ENCODE data around the gene BORCS5.
"Not testable (repeated sequence)": the region's sequence is repeated elsewhere in the genome, so short reads cannot be mapped to it uniquely, and the experiment has no call there.

BORCS5 gene

DNA sequence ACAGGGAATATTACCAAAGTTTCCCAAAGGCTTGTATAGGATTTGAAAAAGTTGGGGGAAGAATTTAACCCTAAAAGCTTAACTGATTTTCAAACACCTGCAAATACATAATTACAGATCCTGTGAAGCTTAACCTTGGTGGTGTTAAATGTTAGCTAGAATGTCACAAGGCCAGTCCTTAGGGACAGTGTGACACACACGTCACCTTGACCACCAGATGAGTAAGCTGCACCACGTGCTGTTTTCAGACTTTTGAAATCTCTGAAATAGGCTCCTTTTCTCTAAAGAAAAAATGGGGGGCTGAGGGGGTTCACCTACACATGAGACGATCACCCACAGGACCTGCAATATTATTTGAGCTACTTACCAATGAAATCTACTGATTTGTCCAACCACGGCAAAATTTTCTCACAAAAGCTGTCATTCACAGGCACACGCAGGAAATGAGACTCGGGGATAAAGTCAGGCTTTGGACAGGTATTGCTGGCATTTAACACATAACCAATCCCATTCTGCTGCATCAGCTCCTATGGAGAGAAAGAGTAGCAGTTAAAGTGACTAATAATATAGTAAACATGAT is 129.9 kb downstream of the BORCS5 start:
- DNase-seq (ENCODE audit: low read depth in 2 of 2) = no peak

DNA sequence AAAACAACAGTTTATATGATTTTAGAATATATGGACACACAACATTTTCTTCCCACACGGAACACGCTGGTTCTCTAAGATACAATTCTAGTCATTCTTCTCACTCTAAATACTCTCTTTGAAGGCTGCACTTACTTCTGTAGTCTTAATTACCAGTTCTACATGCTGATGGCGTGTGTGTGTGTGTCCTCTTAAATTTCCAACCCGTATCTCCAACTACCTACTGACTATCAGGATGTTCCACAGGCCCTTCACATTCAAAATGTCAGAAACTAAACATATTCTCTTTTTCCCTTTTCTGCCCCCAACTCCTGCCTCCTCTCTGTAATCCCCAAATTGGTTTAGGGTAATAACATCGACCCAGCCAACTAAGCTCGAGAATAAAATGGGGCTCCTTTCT is 130.6 kb downstream of the BORCS5 start:
- DNase-seq (ENCODE audit: low read depth in 2 of 2) = no peak

DNA sequence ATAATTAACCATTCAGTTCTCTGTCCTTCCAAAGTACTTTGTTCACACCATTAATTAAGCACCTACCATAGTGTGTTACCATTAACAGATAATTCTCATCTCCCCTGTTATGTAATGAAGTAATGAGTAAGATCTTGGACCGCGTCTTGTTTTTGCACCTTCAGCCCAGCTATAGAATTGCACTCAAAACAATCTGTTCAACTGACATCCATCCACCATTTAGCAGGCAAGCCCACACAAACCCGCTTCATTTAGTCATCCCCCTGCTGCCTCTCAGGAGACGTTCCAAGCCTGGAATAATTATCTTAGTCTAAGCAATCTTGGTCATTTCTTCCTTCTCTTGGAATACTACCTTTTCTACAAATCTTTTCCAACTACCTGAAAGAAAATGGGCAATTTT is 131.4 kb downstream of the BORCS5 start:
- no peak for DNase-seq (ENCODE audit: low read depth in 2 of 2)

DNA sequence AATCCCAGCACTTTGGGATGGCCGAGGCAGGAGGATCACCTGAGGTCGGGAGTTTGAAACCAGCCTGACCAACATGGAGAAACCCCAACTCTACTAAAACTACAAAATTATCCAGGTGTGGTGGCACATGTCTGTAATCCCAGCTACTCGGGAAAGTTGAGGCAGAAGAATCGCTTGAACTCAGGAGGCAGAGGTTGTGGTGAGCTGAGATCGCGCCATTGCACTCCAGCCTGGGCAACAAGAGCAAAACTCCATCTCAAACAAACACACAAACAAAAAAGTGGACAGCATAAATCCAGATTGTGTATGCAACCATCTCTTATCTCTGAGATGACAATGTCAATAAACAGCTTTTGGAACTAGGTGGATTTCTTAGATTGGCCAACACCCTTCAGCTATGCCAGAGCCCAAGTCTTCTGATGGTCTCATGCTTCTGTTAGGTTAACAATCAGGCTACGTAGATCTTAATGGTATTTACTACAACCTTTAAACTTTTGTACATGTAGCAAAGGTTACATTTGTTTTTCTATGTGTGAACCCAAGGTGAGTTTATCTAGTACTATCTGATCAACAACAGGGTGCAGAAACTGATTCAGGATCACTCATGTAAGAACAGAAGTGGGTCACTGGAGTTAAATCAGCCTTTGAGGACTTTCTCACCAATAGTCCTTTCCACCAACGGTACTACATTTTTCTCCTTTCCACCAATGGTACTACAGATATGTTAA is 132.1 kb downstream of the BORCS5 start:
- no peak for DNase-seq (ENCODE audit: low read depth in 2 of 2)

DNA sequence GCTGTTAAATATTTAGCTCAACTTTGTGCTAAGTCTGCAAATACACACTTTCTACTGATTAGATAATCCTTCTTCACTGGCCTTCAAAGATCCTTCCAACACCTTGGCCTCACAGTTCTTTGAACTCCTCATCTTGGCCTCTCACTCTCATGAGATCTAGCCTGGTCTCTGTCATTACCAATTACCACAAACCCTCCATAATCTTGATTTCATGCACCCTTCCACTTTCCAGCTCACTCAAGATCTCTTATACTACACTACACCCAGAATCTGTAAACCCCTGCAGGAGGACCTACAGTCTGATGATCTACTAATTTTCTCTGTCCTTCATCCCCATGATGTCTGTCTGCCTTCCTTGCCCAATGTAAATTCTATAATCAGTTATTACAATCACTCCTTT is 134.7 kb downstream of the BORCS5 start:
- no peak for DNase-seq (ENCODE audit: low read depth in 2 of 2)

DNA sequence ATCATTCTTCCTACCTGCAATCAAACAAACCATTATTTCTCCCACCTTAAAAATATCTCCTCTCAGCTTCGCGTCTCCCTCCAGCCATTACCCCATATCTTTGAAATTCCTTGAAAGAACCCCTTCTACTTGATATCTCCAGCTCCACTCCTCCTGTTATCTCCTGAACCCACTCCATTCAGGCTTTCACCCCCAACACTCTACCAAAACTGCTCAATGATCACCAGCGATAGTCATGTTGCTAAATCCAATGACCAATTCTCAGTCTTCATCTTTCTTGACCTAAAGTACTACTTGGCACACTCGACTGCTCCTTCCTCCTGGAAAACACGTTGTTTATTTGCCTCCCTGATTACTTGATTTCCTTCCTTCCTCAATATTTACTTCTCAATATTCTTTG is 135.7 kb downstream of the BORCS5 start:
- DNase-seq (ENCODE audit: low read depth in 2 of 2) = no peak

DNA sequence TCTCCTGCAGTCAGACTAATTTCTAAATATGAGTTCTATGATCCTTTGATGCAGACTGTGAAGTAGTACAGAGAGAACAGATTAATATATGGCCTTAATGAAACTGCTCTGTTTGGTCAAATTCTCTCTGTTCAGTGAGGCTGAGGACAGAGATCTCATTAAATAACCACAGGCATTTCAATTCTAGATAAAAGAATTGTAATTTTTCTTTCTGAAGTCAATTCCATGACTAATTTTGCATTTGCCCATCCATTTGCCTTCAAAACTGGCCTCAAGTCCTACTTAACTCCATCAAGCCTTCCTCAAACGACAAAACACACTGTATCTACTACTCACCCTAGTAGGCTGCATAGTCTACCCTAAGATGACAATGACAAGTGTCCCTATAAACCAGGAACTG is 138.7 kb downstream of the BORCS5 start:
- no peak for DNase-seq (ENCODE audit: low read depth in 2 of 2)

DNA sequence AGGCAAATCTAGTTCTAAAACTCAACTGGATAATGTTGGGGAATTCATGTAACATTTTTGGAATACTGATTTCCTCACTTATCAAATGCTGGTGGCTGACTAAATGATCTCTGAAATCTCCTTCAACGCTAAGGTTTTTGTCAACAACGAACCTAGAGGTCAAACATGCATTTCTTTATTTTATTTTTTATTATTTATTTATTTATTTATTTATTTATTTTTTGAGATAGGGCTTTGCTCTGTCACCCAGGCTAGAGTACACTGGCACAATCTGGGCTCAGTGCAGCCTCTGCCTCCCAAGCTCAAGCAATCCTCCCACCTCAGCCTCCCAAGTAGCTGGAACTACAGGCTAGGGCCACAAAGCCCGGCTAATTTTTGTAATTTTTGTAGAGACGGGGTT is 141.3 kb downstream of the BORCS5 start:
- no peak for DNase-seq (ENCODE audit: low read depth in 2 of 2)

DNA sequence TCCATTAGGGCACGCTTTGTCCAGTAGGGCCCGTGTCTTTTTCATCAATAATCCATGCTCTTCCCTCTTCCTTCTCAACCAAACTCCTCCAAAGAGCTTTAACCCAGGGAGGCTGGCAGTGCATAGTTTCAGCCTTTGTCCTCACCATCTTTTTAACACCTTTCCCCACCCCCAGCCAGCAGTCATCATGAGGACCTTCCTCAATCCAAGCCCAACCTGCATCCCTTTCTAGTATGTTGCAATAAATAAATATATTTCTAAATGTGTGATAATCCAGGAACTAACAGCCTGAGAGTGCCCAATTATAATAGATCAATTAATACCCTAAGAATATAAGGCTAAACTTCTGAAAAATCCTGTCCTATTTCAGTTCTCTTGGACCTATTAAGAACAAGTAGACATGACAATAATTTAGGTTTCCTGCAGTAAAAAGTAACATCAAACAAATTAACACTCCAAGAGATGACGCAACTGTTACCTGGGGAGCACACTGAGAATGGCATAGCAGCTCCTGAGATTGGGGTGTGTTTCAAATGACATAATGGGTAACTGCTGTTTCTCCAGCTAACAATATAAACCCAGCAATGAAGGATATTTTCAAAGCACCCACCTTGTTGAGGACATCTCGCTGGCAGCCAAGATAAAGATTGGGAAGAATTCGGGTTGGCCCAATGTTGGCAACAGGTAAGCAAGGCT is 143.2 kb downstream of the BORCS5 start:
- no peak for DNase-seq (ENCODE audit: low read depth in 2 of 2)

DNA sequence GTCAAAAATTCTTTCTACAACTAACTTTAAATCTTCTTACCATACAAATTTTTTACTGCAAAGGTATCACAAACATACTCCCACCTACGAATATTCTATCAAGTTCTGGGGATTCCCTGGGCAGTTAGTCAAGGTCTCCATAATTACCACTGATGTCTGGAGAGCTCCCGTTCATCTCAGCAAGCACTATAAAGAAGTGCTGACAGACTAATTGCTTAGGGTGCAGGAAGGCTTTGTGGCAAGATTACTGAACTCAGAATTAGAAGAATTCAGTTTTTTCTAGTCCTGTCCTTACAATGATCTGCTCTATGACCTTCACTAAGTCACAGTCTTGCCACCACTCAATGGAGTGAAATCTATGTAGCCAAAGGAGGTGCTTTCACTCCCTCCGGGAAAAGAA is 144.2 kb downstream of the BORCS5 start:
- no peak for DNase-seq (ENCODE audit: low read depth in 2 of 2)

DNA sequence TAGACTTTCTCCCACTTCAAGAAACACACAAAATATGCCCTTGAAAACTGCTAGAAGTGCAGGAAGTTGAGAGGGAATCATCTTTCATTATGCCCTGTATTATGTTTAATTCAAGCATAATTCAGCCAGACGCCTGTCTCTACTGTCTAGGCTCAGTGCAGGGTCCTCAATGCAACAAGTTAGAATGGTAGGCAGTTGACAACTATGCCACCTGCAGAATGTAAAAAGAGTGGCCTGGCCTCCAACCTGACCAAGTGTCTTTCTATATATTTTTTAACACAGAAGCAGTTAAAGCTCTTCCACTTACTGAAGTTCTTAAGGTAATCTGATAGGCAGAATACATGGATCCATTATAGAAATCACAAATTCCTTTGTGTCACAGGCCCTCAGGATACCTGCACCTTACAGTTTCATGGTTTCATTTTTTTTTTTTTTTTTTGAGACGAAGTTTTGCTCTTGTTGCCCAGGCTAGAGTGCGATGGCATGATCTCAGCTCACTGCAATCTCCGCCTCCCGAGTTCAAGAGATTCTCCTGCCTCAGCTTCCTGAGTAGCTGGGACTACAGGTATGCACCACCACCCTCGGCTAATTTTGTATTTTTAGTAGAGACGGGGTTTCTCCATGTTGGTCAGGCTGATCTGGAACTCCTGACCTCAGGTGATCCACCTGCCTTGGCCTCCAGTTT is 145.4 kb downstream of the BORCS5 start:
- DNase-seq (ENCODE audit: low read depth in 2 of 2) = not testable (repeated sequence)

DNA sequence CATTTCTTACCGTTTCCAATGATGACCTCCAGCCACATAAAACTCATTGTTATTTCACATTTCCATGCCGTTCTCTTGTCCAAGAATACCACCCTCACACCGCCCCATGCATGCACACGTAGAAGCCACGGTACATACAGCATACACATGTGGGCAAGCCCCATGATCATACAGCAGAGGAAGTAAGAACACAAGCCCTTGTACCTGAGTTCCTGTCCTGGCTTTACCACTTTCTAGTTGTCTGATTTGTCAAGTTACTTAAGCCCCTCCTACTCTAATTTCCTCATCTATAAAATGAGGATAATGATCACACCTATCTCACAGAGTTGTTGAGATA is 145.9 kb downstream of the BORCS5 start:
- DNase-seq (ENCODE audit: low read depth in 2 of 2) = no peak

DNA sequence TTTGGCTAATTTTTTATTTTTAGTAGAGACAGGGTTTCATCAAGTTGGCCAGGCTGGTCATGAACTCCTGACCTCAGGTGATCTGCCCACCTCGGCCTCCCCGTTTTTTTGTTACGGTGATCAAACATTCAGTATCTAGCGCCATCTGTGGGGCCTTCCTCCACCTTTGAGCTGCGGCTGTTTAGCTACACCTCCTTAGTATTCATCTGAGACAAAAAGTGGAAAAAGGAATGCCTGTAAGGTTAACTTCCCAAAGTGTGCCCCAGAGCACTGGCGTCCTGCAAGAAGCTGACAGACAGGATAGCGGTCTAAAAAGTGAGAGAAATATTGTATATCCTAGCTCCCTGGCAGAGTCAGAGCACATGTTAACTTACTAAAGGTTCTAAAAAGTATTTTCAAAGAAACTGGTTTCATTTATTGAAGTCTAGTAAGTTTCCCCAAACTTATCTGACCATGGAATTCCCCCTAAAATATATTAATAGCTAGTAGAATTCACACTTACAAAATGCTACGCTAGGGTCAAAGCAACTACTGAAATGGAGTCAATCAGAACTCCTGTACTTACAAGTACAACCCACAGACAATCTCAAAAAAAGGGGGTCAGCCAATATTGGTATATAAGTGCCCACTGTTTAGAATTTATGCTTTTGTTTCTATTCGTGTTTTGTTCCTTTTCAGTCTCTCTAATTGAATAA is 146.7 kb downstream of the BORCS5 start:
- no peak for DNase-seq (ENCODE audit: low read depth in 2 of 2)

DNA sequence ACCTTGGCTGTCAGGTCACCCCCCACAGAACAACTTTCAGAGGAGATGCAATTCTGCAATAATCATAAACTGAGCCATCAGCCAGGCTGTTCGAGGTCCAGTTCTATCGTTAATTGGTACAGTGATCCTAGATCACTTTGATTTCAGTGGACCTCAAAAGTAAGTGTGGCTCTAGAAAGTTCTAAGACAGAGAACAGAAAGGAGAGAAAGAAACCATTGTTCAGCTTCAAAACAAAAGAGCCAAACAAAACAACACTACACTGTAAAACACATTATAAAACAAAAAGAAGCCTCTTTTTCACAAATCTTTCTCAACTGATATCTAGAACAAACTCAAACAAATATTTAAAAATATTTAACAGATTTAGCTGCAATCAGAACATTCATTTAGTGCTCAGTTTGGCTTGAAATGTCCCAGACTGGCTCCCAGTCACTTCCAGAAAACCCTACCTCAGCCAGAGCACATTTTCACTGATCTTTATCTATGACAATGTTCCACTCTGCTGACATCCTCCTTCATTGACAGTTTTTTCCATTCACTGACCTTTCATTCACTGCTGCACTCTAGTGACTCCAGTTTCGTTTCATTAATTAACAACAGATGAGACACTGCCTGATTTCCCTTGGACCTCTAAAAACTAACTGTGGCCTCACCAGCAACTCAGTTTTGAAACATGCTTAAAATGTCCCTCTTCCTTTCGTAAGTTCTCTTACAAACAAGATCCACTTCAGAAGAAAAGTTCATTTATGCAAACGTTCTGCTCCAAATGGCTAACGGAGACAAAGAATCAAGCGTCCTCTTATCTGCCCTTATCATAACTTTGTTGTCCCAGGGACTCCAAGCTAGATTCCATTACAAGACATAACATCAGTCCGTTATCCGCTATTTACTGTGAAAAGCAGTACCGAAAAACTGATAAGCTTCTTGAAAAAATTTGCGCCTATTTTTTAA is 148.9 kb downstream of the BORCS5 start:
- DNase-seq (ENCODE audit: low read depth in 2 of 2) = no peak

DNA sequence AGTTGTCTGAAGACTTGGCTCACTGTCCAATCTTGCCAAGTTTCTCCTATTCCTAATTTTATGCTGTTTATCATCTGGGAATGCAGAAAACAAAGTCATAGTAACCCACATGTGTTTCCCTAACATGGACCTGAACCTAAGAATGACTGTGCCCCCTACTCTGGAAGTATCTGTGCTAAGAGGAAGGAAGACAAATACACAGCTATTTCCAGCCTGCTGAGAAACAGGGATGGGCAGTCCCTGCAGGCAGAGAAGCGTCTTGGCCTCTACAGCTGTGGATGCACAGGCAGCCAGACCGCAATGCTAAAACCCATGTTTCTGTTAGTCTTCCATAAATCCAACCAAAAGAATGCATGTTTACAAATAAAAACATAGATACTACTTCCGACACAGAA is 149.6 kb downstream of the BORCS5 start:
- no peak for DNase-seq (ENCODE audit: low read depth in 2 of 2)

DNA sequence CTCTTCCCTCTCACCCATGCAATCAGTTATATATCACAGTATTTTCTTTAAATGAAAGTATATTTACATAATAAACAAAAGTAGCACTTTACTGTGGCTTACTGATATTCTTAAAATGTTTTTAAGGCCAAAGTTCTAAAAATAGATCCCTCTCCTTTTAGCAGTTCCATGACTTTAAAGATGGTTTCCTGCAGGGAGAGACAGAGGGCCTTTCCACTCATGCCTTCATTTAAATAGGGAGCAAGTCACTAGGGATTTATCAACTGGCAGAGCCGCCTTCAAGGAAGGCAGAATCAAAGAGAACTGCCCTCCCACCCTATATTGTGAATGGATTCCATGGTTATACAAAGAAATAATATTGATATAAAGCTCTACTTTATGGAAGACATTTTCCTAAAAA is 150.2 kb downstream of the BORCS5 start:
- DNase-seq (ENCODE audit: low read depth in 2 of 2) = no peak

DNA sequence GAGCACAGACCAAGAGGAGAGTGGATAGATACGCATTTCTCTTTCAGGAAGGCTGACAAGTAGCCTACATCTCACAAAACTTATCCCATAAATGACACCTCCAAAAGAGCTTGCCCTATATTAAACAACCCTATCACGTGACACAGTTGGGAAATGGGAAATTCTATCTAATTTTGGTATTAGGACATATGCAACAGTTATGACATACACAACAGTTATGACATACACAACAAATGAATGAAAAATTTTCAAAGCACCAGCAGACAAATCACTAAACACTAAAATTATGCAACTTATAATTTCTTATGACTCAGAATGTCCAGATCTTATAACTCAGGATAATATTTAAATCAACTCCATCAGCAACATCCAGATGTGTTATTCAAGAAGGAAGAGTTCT is 151.7 kb downstream of the BORCS5 start:
- no peak for DNase-seq (ENCODE audit: low read depth in 2 of 2)

DNA sequence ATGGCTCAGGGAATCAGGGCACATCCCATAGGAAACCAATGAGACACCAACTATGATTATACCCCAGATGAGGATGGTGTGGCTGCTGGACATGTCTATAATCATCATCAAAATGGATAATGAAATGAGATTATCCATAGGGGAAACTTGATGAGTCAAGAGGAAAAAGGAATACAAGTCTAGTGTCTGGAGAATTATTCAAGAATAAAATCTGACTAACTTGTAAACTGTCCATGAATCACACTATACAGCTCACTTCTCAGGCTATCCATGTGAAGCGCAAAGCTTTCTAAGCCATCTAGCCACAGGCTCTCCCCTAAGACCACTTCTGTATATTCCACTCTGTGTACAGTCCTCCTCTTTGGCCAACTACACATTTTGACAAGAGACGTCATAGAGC is 153.3 kb downstream of the BORCS5 start:
- DNase-seq (ENCODE audit: low read depth in 2 of 2) = no peak

DNA sequence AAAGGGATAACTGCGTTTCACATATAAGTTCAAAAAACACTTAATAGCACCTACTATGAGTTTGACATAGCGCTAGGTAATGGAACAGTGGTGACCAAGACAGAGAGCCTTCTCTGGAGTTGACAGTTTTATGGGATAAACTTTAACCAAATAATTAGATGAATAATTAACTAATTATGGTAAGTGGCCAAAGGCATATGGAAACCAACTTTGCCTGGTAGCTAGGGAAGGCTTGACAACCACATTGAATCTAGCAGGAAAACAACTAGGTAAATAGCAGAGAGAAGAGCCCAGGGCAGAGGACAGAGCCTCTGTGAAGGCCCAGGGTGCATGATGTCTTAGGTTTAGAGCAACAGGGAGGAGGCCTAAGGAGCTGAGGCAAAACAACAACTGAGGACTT is 153.7 kb downstream of the BORCS5 start:
- DNase-seq (ENCODE audit: low read depth in 2 of 2) = no peak

DNA sequence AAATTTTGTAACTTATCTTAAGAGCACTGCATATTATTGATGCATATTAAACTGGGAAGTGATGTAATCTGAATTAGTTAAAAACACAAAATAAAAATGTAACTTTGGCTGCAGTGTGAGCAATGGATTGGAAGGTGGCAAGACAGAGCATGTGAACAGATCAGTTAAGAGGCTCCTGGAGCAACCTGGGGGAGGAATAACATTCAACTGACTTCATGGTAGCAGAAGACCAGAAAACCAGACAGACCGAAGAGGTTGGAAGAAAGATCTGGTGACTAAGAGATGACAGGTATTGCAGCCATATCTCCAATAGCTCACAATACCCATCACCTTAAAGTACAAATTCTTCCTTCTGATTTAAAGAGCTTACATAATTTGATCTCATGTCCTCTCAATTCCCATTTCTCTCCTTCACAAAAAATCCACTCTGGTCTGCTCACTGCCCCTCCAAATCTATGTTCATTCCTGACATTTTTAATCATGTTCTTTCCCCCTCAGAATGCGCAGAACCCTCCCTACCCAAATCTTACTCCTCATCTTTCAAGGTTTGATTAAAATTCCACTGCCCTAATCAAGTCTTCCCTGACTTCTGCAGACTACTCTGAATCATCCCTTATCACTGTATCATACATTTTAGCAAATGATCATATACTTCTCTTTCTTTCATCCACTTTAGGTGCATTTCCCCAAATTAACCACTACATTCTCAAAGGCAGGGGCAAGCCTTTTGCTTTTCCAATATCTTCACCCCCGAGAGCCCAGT is 154.3 kb downstream of the BORCS5 start:
- no peak for DNase-seq (ENCODE audit: low read depth in 2 of 2)

Data from stimulated activated CD8-positive, alpha-beta memory T cell treated with anti-CD3 and anti-CD28 coated beads, Interleukin-2, amount 100 ng/mL, for 1 hour (primary cell).